GM10266 (cell line): ENCODE results near the gene SYT7.

ENCODE experiments used
- DNase-seq: peaks from one replicate; pipeline ENCODE4 v3.0.0; 2012; ENCODE audit errors: extremely low spot score
- CTCF ChIP-seq: IDR thresholded peaks from 2 replicates; pipeline ENCODE4 v1.5.1; 2012; ENCODE audit warnings: mild to moderate bottlenecking, low read depth; ENCODE audit not compliant: control insufficient read depth, insufficient read depth; ENCODE audit errors: missing control alignments

SYT7 gene

GRCh38 chr11:61553373-61554171 lies 27.3 kb downstream of the SYT7 start:
- no peak for DNase-seq
- TF ChIP-seq CTCF = no peak

DNA sequence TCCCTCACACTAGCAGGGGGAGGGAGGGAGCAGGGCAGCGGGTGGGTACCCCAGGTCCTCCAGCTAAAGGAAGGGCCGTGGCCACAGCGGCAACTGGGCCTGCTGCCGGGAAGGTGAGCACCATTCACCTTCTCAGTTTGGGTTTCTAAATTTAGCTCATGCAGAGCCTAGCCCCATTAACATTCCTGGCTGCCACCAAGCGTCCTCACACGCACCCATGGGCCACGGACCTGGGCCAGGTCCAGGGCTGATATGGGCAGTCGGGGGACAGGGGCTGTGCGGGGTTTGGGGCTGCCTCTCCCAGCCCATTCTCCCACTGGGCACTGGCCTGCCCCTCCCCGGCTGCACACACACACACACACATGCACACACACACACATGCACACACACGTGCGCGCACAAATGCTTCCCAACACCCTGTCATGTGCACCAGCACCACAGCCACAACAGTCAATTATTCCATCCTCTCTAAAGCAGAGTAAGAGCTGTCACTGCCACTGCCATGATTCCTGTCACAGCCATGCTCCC lies 28.7 kb downstream of the SYT7 start:
- no peak for TF ChIP-seq CTCF
- no peak for DNase-seq

DNA sequence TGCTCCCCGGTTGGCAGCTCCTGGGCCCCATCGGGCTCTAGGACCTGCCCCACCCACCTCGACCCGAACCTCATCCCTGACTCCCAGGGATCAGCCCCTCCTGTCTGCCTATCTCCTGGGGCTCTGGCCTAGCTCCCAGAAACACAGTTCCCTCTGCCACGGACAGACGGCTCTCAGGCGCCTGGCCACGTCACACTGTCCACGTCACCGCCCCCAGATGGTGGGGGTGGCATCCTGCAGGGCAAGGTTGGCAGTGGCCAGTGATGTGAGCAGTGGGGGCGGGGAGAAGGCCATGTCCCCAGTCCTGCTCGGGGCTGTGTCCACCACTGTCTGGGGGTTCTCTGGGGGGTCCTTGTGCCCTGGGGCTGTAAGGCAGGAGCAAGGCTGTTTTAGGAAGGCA lies 29.2 kb downstream of the SYT7 start:
- no peak for DNase-seq
- TF ChIP-seq CTCF = no peak

GRCh38 chr11:61550665-61551227 lies 30.1 kb downstream of the SYT7 start:
- no peak for DNase-seq
- no peak for TF ChIP-seq CTCF

DNA sequence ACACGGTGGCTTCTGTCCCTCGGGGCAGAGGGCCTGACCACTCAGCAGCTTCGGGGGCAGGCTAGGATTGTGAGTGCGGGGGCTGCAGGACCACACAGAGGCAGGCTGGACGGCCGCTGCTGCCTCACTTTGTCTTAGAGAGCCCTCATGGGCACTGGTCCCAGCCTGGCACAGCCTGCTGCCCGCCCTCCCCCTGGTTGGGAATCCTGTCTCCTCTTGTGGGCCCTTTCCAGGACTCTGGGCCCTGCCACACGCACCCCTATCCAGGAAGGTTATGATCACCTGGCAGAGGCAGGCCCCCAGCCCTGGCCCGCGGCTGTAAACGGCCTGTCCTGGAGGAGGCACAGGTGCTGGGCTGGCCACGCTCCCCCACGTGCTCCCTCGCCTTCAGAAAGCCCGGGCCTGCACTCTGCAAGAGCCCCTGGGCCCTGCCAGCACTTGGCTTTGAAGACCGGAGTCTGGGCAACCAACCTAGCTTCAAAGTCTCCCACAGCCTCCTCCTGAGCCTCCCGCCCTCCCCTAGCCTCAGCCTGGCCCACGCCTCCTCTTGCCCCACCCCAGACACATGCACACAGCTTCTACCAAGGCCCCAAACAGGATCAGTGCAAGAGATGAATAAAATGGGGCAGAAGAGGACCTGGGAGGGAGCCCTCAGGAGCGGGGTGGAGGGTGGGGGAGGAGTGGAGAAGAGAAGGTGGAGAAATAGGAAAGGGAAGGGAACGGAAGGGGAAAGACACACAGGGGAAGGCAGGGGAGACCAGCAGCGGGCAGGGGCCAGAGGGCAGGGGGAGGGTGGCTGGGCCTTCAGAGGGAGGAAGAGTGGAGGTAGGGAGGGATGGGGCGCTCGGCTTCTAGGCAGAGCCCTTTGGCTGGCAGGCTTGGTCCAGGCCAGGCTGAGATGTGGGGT lies 31.0 kb downstream of the SYT7 start:
- TF ChIP-seq CTCF = no peak
- DNase-seq = no peak

GRCh38 chr11:61549177-61549576 lies 31.7 kb downstream of the SYT7 start:
- TF ChIP-seq CTCF = no peak
- DNase-seq = no peak
